Measurements from ENCODE around the gene ITGB3BP. TPM values are rescaled to one million over a fixed set of nuclear protein-coding genes. Genes with fewer than 3 reads are reported as not detected.

The ITGB3BP gene
- total RNA-seq, 2 experiments from 2014 or later, result 76.6 to 86.6 TPM

GRCh38 chr1:63547621-63548294 lies 24.7 kb upstream of the ITGB3BP start:
- Mint-ChIP-seq H3K4me3 (no peak overlapping the region), H3K4me1 (ENCODE audit: low read depth) (peaks cover 1% of the 10 kb centered on the region), H3K27ac (no peak overlapping the region), H3K36me3 (ENCODE audit: low read depth) (peaks cover 11% of the 10 kb centered on the region), H3K27me3 (no peaks in the 10 kb centered on the region), H3K9me3 (no peaks in the 10 kb centered on the region)
- intact Hi-C loops (cut with micrococcal nuclease), result no loop called here
- no peak for ATAC-seq
- CTCF ChIA-PET, result no interaction called here
- POLR2A ChIA-PET, result no interaction called here
- no peak for DNase-seq
- TF ChIP-seq CTCF (IDR thresholded peaks at IDR 0.05), result no peak

GRCh38 chr1:63545780-63546179 lies 22.8 kb upstream of the ITGB3BP start:
- POLR2A ChIA-PET, result no interaction called here
- ATAC-seq (no peak), DNase-seq (no peak)
- CTCF ChIA-PET, result interaction anchor here (1.0 kb wide), 1 partner anchor 702 kb away, joined by 3 read pairs; no protein-coding TSS in a partner anchor
- Mint-ChIP-seq H3K27ac (no peak overlapping the region), H3K9me3 (no peaks in the 10 kb centered on the region), H3K36me3 (ENCODE audit: low read depth) (peaks cover 11% of the 10 kb centered on the region), H3K4me3 (no peak overlapping the region), H3K27me3 (no peaks in the 10 kb centered on the region), H3K4me1 (ENCODE audit: low read depth) (peaks cover 1% of the 10 kb centered on the region)
- TF ChIP-seq CTCF (IDR thresholded peaks at IDR 0.05), result no peak
- intact Hi-C loops (cut with micrococcal nuclease), result no loop called here

GRCh38 chr1:63537940-63538339 lies 14.9 kb upstream of the ITGB3BP start:
- intact Hi-C loops (cut with micrococcal nuclease), result no loop called here
- ChIA-PET POLR2A (no interaction called here), CTCF (interaction anchor here (0.6 to 2.5 kb wide), 12 partner anchors 10 to 697 kb away, joined by 3 to 13 read pairs (median 5); partner anchors contain the start of gene PGM1)
- peak; percentile 42 for TF ChIP-seq CTCF (IDR thresholded peaks at IDR 0.05)
- no peaks in the 10 kb centered on the region for H3K9me3 Mint-ChIP-seq
- no peak overlapping the region for H3K4me3 Mint-ChIP-seq
- peaks cover 4% of the 10 kb centered on the region for H3K36me3 Mint-ChIP-seq (ENCODE audit: low read depth)
- ATAC-seq (no peak), DNase-seq (no peak)
- H3K27me3 Mint-ChIP-seq, result no peaks in the 10 kb centered on the region
- H3K27ac Mint-ChIP-seq, result no peak overlapping the region
- no peaks in the 10 kb centered on the region for H3K4me1 Mint-ChIP-seq (ENCODE audit: low read depth)

GRCh38 chr1:63537006-63537405 lies 14.0 kb upstream of the ITGB3BP start:
- Mint-ChIP-seq H3K9me3 (no peaks in the 10 kb centered on the region), H3K27ac (no peak overlapping the region), H3K4me3 (no peak overlapping the region), H3K27me3 (no peaks in the 10 kb centered on the region), H3K36me3 (ENCODE audit: low read depth) (peaks cover 4% of the 10 kb centered on the region), H3K4me1 (ENCODE audit: low read depth) (no peaks in the 10 kb centered on the region)
- ATAC-seq (no peak), DNase-seq (no peak)
- CTCF ChIA-PET, result interaction anchor here (2.5 kb wide), 1 partner anchor 10 kb away, joined by 13 read pairs; no protein-coding TSS in a partner anchor
- intact Hi-C loops (cut with micrococcal nuclease), result no loop called here
- TF ChIP-seq CTCF (IDR thresholded peaks at IDR 0.05), result no peak
- POLR2A ChIA-PET, result no interaction called here

- ChIA-PET CTCF (no interaction called here), POLR2A (no interaction called here)
- no peak overlapping the region for H3K4me3 Mint-ChIP-seq
- no peak overlapping the region for H3K27ac Mint-ChIP-seq
- intact Hi-C loops (cut with micrococcal nuclease), result no loop called here
- H3K4me1 Mint-ChIP-seq (ENCODE audit: low read depth), result no peaks in the 10 kb centered on the region
- TF ChIP-seq CTCF (IDR thresholded peaks at IDR 0.05), result no peak
- H3K9me3 Mint-ChIP-seq, result no peaks in the 10 kb centered on the region
- ATAC-seq (no peak), DNase-seq (no peak)
- peaks cover 4% of the 10 kb centered on the region for H3K36me3 Mint-ChIP-seq (ENCODE audit: low read depth)
- H3K27me3 Mint-ChIP-seq, result no peaks in the 10 kb centered on the region
Measured at GRCh38 chr1:63534406-63534805, 11.4 kb upstream of the ITGB3BP start.

All from activated CD8-positive, alpha-beta T cell treated with anti-CD3 and anti-CD28 coated beads for 36 hours (primary cell).